Stimulated activated CD8-positive, alpha-beta memory T cell treated with anti-CD3 and anti-CD28 coated beads, Interleukin-12 subunit alpha, Interleukin-12 subunit beta, amount 100 ng/mL, for 1 hour (primary cell): Measurements from ENCODE around the gene STX18.
"Not testable (repeated sequence)": the region's sequence is repeated elsewhere in the genome, so short reads cannot be mapped to it uniquely, and the experiment has no call there.

ENCODE experiments used
- DNase-seq: peaks from one replicate; pipeline ENCODE4 v3.0.0-alpha.2; 2020; ENCODE audit warnings: low read depth

The STX18 gene

GRCh38 chr4:4437798-4438470 lies 103.9 kb downstream of the STX18 start:
- DNase-seq, result no peak

GRCh38 chr4:4436244-4436823 lies 105.5 kb downstream of the STX18 start:
- no peak for DNase-seq

- no peak for DNase-seq
Observed at GRCh38 chr4:4433941-4434340, 107.9 kb downstream of the STX18 start.

- no peak for DNase-seq
Observed at GRCh38 chr4:4432341-4433125, 109.3 kb downstream of the STX18 start.

GRCh38 chr4:4430492-4431195 lies 111.2 kb downstream of the STX18 start:
- peak; percentile 18 for DNase-seq

DNA sequence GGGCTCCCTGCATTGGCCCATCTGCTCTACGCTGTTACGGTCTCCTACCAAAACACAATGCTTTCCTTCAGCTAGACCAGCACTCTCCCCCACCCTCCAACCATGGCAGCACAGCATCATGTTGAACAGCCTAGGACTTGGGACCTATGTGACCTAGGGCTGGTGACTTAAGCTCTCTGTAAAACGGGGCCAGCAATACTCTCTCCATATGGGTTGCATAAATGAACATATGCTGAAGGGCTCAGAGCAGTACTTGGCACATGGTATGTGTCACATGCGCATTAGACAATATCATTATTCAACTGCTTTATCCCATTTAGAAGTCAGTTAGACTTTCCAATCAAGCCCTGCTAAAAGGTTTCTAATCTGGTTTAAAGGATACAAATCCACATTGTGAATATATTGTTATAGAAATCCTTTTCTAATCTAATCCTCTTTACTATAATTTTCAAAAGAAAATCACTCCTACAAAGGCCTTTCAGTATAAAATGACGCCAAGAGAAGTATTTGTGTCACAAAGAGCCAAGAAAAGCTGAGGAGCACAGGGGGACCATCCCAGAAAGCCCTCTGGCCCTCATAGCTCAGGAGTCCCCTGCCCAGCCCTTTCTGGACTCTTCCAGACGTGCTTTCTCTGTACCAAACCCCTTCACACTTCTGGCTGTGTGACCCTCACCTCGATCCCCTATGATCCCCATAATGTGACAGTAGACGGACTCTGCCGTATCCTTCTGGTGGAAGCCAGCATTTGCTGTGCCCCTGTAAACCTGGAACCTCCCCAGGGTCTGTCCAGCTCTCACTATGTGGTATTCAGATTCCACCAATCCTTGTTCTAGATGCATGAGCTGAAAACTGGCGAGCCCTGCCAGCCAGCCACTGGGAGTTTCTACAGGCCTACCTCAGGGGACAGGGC lies 112.6 kb downstream of the STX18 start:
- DNase-seq, result no peak

DNA sequence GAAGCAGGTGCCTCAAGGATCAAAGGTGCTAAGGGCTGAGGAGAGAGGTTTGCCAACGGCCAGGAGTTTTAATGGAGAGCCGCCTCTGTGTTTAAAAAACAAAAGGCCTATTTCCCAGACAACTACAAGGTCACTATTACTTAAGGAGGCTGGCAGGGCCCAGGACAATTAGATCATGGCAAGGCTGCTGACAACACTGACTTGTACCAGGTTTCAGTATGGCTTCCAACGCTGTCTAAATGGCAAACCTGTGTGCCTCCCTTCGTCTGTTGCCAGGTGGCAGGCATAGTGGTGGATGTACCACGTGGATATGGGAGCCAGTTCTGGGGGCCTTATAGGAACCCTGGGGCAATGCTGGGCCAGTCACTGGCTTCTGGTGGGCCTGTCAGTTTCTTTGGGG lies 114.0 kb downstream of the STX18 start:
- no peak for DNase-seq

- no peak for DNase-seq
Observed at GRCh38 chr4:4427121-4427870, 114.6 kb downstream of the STX18 start.

DNA sequence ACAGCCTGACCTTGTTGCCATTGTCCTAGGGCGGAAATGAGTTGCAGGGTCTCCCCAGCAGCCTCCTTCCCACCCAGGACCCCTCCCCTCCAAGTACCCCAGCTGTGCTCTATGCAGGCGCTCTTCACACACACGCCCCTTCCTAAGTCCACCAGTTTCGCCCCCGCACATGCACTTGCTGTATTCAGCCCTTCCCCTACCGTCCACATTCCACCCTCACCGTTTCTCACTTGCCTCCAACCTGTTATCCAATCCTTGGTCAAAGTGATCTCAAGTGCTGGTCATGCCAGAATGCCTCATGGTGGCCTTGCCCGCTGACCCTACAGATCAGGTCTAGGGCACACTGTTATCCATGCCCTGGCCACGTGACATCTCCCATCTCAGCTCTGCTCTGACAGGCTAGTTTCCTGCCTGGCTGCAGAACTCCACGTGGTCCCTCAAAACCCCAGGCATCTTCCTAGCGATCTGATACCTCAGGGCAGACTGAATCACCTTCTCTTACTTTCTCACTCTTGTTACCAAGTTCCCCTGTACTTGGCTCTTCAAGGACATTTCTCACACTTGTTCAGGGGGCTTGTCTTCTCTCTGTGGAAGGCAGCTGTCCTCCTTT lies 115.2 kb downstream of the STX18 start:
- DNase-seq, result no peak

DNA sequence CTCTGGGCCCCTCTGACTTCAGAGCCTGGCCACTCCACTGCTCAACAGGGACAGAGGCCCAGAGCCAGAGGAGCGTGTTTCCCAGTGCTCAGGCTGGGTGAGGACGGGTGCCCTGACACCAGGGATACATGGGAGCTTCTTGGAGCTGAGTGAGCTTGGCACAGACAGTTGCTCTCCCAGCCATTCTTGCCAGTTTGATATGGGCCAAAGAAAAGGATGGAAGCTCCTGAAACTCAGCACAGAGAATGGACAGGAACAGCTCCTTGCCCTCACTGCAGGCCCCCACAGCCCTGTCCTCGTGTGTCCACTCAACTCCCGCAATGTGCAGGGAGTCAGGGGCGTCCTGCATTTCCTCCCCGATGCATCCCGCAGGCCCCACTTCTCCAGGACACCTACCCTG lies 116.2 kb downstream of the STX18 start:
- DNase-seq, result no peak

DNA sequence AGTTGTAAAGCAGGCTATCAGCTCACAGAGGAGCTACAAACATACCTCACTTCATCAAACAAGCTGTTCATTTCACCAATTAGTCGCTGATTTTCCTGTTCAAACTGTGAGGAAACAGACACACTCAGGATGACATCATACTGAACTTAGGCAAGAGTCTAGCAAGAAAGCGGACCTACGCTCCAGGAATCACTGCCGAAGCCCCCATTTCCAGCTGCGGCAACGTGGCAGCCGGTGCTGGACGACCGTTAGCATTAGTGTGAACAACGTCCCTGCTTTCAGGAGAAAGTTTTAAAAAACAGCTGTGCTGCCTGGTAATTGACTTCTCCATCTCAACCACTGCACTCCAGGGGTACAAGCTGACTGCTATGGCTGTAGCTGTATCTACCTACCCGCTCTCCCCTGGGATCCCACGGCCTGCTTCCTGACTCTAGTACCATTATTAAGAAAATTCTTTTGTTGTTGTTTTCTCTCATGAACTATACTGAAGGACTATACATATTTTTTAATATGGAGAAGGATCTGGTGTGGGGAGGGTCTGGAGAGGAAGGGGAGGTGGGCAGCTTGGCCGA lies 116.6 kb downstream of the STX18 start:
- no peak for DNase-seq

DNA sequence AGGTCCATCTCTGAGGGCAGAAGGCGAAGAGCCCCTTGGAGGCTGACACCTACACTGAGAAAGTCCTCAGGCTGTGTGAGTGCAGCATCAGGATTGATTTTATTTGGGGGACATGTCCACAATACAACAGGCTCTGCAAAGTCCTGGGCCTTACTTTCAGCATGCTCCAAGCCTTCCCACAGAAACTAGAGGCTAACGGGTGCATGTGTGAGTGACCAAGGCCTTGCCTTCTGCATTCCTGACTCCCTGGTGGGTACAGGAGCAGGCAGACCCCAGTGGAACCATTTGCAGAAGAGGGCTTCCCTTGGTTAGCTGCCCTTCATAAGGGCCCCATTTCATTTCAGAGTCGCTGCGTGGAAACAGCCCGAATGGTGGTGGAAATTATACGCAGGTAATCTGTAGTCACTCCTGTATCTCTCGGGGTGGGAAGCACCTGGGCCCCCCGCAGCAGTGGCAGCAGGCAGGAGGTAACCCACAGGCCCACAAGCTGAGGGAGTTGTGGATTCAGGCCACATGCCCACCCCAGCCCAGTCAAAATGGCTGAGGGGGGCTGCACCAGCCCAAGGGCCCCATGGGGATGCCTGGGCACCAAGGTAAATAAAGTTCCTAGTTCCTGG lies 117.2 kb downstream of the STX18 start:
- no peak for DNase-seq

DNA sequence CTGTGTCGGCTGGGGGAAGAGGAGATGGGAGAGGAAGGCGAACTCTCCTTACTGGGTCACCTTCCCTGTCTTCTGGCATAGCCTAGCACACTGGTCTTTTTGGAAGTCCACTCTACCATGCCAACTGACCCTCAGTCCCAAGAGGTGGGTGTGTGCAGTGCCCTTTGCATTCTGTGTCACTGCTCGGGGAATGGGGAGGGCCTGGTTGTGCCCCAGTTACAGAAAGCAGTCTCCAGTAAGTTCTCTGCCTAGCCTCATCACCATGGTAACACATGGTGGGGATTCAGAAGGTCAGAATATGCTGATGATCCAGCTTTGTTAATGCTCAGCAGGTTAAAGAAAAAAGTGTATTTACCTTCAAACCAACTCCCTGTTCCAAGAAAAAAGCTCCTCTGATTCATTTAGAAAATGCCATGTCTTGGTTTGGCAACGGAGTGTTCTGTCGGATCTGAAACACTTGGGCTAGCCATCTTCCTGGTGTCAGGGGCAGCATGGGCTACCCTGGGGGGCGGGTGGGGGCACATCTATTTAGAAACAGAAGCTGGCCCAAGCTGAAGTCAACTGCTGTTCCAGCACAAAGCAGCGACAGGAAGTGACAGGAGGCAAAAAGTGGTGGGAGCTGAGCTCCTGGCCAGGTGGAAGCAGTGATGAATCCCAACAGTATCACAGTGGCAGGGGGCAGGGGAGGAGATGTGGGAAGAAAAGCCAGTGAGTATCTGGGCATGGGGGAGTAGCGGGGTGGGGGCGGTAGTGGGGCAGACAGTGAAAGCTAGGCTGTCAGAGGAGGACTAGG lies 117.9 kb downstream of the STX18 start:
- no peak for DNase-seq

- no peak for DNase-seq
Observed at GRCh38 chr4:4422856-4423499, 118.9 kb downstream of the STX18 start.

- DNase-seq, result not testable (repeated sequence)
Observed at GRCh38 chr4:4422117-4422516, 119.7 kb downstream of the STX18 start.

GRCh38 chr4:4421356-4421755 lies 120.5 kb downstream of the STX18 start:
- DNase-seq, result no peak

GRCh38 chr4:4420421-4420820 lies 121.4 kb downstream of the STX18 start:
- no peak for DNase-seq

GRCh38 chr4:4419896-4420295 lies 122.0 kb downstream of the STX18 start:
- DNase-seq, result no peak
